Erythroblast (primary cell): Measurements from ENCODE around the gene GMPR2.

Experiments
- GATA1 ChIP-seq: IDR thresholded peaks from 2 replicates; pipeline ENCODE4 v1.6.1; 2011; ENCODE audit warnings: low read depth, mild to moderate bottlenecking, control low read depth, low read length, moderate library complexity
- POLR2A ChIP-seq: IDR thresholded peaks from 2 replicates; pipeline ENCODE4 v1.6.1; 2011; ENCODE audit warnings: mild to moderate bottlenecking, low read length

DNA sequence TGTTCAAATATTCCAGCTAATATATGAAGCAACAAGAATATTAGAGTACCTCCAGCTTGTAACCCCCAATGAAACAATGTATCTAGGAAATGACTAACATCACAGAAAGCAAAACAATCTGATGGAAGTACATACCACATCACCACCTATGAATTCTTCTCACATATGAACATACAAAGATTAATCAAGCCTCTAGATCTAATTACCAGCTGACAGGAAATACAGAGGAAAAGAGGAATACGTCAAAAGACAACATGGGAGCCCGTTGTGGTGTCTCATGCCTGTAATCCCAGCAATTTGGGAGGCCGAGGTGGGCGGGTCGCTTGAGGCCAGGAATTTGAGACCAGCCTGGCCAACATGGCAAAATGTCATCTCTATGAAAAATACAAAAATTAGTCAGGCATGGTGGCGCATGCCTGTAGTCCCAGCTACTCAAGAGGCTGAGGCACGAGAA lies 8.1 kb upstream of the GMPR2 start:
- TF ChIP-seq POLR2A: no peak
- TF ChIP-seq GATA1: no peak
